ENCODE results near the gene ASB1. TPM values are rescaled to one million over a fixed set of nuclear protein-coding genes. Genes with fewer than 3 reads are reported as not detected.

The ASB1 gene
- total RNA-seq, 1 donor from 2014 or later: 8.5 TPM

DNA sequence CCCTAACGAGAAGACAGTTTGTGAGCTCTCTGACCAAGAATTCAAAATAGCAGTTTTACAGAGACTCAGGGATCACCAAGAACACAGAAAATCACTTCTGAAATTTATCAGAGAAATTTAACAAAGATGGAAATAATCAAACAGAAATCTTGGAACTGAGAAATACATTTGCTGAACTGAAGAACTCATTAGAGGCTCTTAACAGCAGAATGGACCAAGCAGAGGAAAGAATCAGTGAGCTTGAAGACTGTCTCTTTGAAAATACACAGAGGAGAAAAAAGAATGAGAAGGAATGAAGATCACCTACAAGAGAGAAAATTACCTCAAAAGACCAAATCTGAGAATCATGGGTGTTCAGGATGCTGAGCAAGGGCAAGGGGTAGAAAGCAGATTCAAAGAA is 29.7 kb downstream of the ASB1 start:
- no peaks in the 10 kb centered on the region for H3K4me1 Mint-ChIP-seq (ENCODE audit: unreplicated experiment)
- no peaks in the 10 kb centered on the region for H3K9me3 Mint-ChIP-seq (ENCODE audit: unreplicated experiment)
- no peak for DNase-seq (ENCODE audit: low spot score)
- TF ChIP-seq, protein P1, sequence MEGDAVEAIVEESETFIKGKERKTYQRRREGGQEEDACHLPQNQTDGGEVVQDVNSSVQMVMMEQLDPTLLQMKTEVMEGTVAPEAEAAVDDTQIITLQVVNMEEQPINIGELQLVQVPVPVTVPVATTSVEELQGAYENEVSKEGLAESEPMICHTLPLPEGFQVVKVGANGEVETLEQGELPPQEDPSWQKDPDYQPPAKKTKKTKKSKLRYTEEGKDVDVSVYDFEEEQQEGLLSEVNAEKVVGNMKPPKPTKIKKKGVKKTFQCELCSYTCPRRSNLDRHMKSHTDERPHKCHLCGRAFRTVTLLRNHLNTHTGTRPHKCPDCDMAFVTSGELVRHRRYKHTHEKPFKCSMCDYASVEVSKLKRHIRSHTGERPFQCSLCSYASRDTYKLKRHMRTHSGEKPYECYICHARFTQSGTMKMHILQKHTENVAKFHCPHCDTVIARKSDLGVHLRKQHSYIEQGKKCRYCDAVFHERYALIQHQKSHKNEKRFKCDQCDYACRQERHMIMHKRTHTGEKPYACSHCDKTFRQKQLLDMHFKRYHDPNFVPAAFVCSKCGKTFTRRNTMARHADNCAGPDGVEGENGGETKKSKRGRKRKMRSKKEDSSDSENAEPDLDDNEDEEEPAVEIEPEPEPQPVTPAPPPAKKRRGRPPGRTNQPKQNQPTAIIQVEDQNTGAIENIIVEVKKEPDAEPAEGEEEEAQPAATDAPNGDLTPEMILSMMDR (IDR thresholded peaks at IDR 0.05; ENCODE audit: unreplicated experiment): no peak
- no peak overlapping the region for H3K4me3 Mint-ChIP-seq (ENCODE audit: unreplicated experiment)
- peaks cover 7% of the 10 kb centered on the region for H3K36me3 Mint-ChIP-seq (ENCODE audit: low read depth, unreplicated experiment)
- no peak overlapping the region for H3K27ac Mint-ChIP-seq (ENCODE audit: unreplicated experiment)
- peaks cover 5% of the 10 kb centered on the region for H3K27me3 Mint-ChIP-seq (ENCODE audit: unreplicated experiment)

DNA sequence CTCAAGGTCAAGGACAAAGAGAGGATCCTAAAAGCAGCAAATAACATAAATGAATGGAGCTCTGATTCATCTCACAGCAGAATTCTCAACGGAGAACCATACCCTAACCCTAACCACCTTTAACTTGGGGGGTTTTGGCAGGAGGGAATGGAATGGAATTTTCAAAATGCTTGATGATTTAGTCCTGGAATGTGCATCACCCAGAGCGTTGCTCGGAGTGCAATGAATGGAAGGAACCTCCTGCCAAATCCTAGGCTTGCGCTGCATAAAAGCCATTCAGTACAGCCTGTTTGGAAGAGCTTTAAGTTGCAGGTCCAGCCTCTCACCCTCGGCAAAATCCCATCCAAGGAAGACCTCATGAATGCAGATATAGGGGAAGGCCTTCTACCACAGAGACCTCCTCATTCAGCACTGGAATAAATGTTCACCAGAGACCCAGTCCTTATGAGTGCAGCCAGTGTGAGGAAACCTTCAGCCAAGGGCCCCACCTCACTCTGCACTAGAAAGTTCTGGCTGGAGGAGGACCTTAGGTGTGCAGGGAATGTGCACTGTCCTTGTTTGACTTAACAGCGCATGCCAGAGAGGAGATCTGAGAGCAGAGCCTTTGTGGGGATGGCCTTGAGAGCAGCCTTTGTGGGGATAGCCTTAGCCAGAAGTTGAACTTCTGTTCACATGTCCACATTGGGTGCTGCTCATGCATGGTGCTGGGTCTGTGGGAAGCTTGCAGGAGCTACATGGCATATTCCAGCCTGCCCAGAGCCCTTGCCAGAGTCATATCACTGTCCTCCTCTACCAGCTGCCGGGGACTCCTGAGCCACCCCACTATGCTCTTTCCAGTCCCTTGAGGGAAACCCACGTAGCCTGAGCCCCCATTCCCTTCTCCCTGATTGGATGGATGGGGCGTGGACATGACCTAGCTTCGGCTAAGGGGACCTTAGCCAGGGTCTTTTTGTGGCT is 30.5 kb downstream of the ASB1 start:
- TF ChIP-seq, protein P1 (IDR thresholded peaks at IDR 0.05; ENCODE audit: unreplicated experiment): no peak
- H3K36me3 Mint-ChIP-seq (ENCODE audit: low read depth, unreplicated experiment): peaks cover 7% of the 10 kb centered on the region
- H3K27me3 Mint-ChIP-seq (ENCODE audit: unreplicated experiment): peaks cover 5% of the 10 kb centered on the region
- H3K4me3 Mint-ChIP-seq (ENCODE audit: unreplicated experiment): no peak overlapping the region
- H3K9me3 Mint-ChIP-seq (ENCODE audit: unreplicated experiment): no peaks in the 10 kb centered on the region
- no peaks in the 10 kb centered on the region for H3K4me1 Mint-ChIP-seq (ENCODE audit: unreplicated experiment)
- H3K27ac Mint-ChIP-seq (ENCODE audit: unreplicated experiment): no peak overlapping the region
- no peak for DNase-seq (ENCODE audit: low spot score)

DNA sequence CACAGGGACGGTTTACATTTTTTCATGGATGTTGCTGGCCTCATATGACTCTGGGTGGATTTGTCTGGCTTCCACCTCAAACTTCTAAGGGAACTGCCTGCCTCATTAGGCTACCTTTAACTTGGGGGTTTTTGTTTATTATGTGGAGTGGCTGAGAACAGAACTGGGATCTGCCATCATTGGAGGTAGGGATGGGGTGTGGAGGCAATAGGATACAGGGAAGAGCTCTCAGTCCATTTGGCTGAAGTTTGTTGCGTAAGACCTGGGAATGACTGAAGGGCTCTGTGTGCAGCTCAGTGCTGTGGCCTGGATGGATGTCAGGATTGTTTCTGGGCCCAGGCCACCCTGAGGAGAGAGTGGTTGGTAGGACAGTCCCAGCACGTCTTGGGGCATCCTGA is 31.2 kb downstream of the ASB1 start:
- Mint-ChIP-seq H3K36me3 (ENCODE audit: low read depth, unreplicated experiment) (peaks cover 7% of the 10 kb centered on the region), H3K4me3 (ENCODE audit: unreplicated experiment) (no peak overlapping the region), H3K9me3 (ENCODE audit: unreplicated experiment) (no peaks in the 10 kb centered on the region), H3K4me1 (ENCODE audit: unreplicated experiment) (no peaks in the 10 kb centered on the region), H3K27me3 (ENCODE audit: unreplicated experiment) (peaks cover 5% of the 10 kb centered on the region), H3K27ac (ENCODE audit: unreplicated experiment) (no peak overlapping the region)
- TF ChIP-seq, protein P1 (IDR thresholded peaks at IDR 0.05; ENCODE audit: unreplicated experiment): no peak
- no peak for DNase-seq (ENCODE audit: low spot score)

DNA sequence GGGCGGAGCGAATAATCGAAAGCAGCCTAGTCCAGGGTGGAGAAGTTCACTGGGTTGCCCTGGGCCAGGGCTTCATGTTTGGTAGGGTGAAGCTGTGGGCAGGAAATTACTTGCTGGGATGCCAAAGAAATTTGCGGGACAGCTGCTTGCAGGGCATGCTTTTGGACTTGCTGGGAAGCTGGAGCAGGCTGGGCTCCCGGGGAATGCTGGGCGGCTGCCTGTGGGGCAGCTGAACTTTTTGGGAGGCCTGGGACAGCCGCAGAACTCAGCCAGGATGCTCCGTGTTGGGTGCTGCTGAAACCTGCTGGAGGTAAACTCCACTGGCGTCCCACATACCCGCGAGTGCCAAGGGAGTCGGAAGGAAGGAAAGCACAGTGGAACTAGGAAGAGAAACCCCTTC is 31.9 kb downstream of the ASB1 start:
- TF ChIP-seq, protein P1 (IDR thresholded peaks at IDR 0.05; ENCODE audit: unreplicated experiment): no peak
- peaks cover 7% of the 10 kb centered on the region for H3K36me3 Mint-ChIP-seq (ENCODE audit: low read depth, unreplicated experiment)
- peaks cover 5% of the 10 kb centered on the region for H3K27me3 Mint-ChIP-seq (ENCODE audit: unreplicated experiment)
- H3K4me3 Mint-ChIP-seq (ENCODE audit: unreplicated experiment): no peak overlapping the region
- H3K9me3 Mint-ChIP-seq (ENCODE audit: unreplicated experiment): no peaks in the 10 kb centered on the region
- H3K27ac Mint-ChIP-seq (ENCODE audit: unreplicated experiment): no peak overlapping the region
- no peaks in the 10 kb centered on the region for H3K4me1 Mint-ChIP-seq (ENCODE audit: unreplicated experiment)
- DNase-seq (ENCODE audit: low spot score): no peak

DNA sequence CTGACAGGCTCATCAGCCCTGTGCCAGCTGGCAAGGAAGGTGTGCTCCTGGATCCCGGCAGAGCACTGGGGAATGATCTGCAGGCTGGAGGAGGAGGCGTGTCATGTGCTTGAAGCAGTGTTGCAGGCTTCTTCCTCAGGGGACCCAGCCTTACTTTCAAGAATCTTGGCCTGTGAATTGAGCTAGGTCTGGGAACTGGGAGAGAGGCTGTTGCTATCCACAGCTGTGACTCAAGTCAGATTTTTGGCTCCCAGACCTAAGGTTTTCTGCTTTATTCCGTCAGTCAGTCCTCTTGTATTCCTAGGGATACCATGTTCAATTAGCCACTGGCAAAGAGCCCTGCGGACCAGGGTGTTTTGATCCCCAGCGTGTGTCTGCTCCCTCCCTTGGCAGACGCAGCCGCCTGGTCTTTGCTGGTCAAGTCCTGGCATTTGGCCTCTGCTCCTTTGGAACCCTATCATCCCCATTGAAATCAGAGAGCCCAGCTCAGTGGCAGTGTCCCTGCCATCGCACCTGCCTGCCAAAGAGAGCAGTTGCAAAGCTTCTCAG is 32.4 kb downstream of the ASB1 start:
- Mint-ChIP-seq H3K36me3 (ENCODE audit: low read depth, unreplicated experiment) (peaks cover 7% of the 10 kb centered on the region), H3K27ac (ENCODE audit: unreplicated experiment) (no peak overlapping the region), H3K4me3 (ENCODE audit: unreplicated experiment) (no peak overlapping the region), H3K4me1 (ENCODE audit: unreplicated experiment) (no peaks in the 10 kb centered on the region), H3K9me3 (ENCODE audit: unreplicated experiment) (no peaks in the 10 kb centered on the region), H3K27me3 (ENCODE audit: unreplicated experiment) (peaks cover 5% of the 10 kb centered on the region)
- TF ChIP-seq, protein P1 (IDR thresholded peaks at IDR 0.05; ENCODE audit: unreplicated experiment): no peak
- no peak for DNase-seq (ENCODE audit: low spot score)
